SK-N-SH treated with all-trans-retinoic acid at 6 μM for 48 hours (cell line): ENCODE measurements around the gene SCD5.

Source experiments
- ATAC-seq: fragments of 200-7000 bp; cut with Tn5 transposase; 3 replicates; pipeline ENCODE4 v1.9.1; 2020; ENCODE audit warnings: mild to moderate bottlenecking, moderate library complexity
- ARNTL ChIP-seq: fragments of 450-650 bp; formaldehyde crosslinking; IDR thresholded peaks from 2 replicates; pipeline ENCODE4 v1.5.0; 2020; ENCODE audit warnings: low read depth, mild to moderate bottlenecking, moderate library complexity, borderline replicate concordance
- BACH2 ChIP-seq: fragments of 250-450 bp; sonication (Bioruptor Pico); IDR thresholded peaks from 2 replicates; pipeline ENCODE4 v1.9.0; 2021; ENCODE audit warnings: mild to moderate bottlenecking, borderline replicate concordance
- CREB5 ChIP-seq: fragments of 250-450 bp; sonication (Bioruptor Pico); IDR thresholded peaks from 2 replicates; pipeline ENCODE4 v1.5.1; 2020; ENCODE audit warnings: low read depth, mild to moderate bottlenecking, moderate library complexity
- CSDC2 ChIP-seq: fragments of 250-450 bp; sonication (Bioruptor Pico); IDR thresholded peaks from 2 replicates; pipeline ENCODE4 v1.5.0; 2020; ENCODE audit warnings: mild to moderate bottlenecking, moderate library complexity
- ESRRG ChIP-seq: fragments of 250-450 bp; sonication (Bioruptor Pico); IDR thresholded peaks from 2 replicates; pipeline ENCODE4 v1.6.1; 2021; ENCODE audit warnings: mild to moderate bottlenecking
- GLIS3 ChIP-seq: fragments of 250-450 bp; sonication (Bioruptor Pico); IDR thresholded peaks from 2 replicates; pipeline ENCODE4 v1.5.0; 2020; ENCODE audit warnings: mild to moderate bottlenecking, moderate library complexity
- OSR1 ChIP-seq: fragments of 250-450 bp; sonication (Bioruptor Pico); IDR thresholded peaks from 2 replicates; pipeline ENCODE4 v1.8.0; 2022; ENCODE audit warnings: moderate library complexity, mild to moderate bottlenecking, inconsistent platforms
- PATZ1 ChIP-seq: fragments of 250-450 bp; sonication (Bioruptor Pico); IDR thresholded peaks from 2 replicates; pipeline ENCODE4 v1.8.0; 2020; ENCODE audit warnings: mild to moderate bottlenecking, moderate library complexity, borderline replicate concordance
- RARB ChIP-seq: fragments of 250-450 bp; sonication (Bioruptor Pico); IDR thresholded peaks from 2 replicates; pipeline ENCODE4 v1.8.0; 2021; ENCODE audit warnings: mild to moderate bottlenecking, moderate library complexity
- SNAI2 ChIP-seq: fragments of 250-450 bp; sonication (Bioruptor Pico); IDR thresholded peaks from 2 replicates; pipeline ENCODE4 v1.5.0; 2020; ENCODE audit warnings: mild to moderate bottlenecking, moderate library complexity
- TCF4 ChIP-seq: fragments of 250-450 bp; sonication (Bioruptor Pico); IDR thresholded peaks from 2 replicates; pipeline ENCODE4 v1.8.0; 2021; ENCODE audit warnings: mild to moderate bottlenecking, moderate library complexity, borderline replicate concordance
- TOX ChIP-seq: fragments of 250-450 bp; sonication (Bioruptor Pico); IDR thresholded peaks from 2 replicates; pipeline ENCODE4 v1.8.0; 2021; ENCODE audit warnings: mild to moderate bottlenecking, moderate library complexity, borderline replicate concordance
- ZC3H10 ChIP-seq: fragments of 250-450 bp; sonication (Bioruptor Pico); IDR thresholded peaks from 2 replicates; pipeline ENCODE4 v1.5.1; 2021; ENCODE audit warnings: mild to moderate bottlenecking, moderate library complexity
- ZFP3 ChIP-seq: fragments of 250-450 bp; sonication (Bioruptor Pico); IDR thresholded peaks from 2 replicates; pipeline ENCODE4 v1.5.0; 2020; ENCODE audit warnings: mild to moderate bottlenecking, moderate library complexity
- ZFP30 ChIP-seq: fragments of 450-650 bp; formaldehyde crosslinking; IDR thresholded peaks from 2 replicates; pipeline ENCODE4 v1.5.0; 2022; ENCODE audit warnings: mild to moderate bottlenecking, moderate library complexity
- ZNF565 ChIP-seq: fragments of 450-650 bp; formaldehyde crosslinking; conservative IDR thresholded peaks from 2 replicates; pipeline ENCODE4 v1.5.0; 2020; ENCODE audit warnings: low read depth, mild to moderate bottlenecking, moderate library complexity
- ZNF8 ChIP-seq: fragments of 450-650 bp; formaldehyde crosslinking; IDR thresholded peaks from 2 replicates; pipeline ENCODE4 v1.5.0; 2020; ENCODE audit warnings: mild to moderate bottlenecking, moderate library complexity
- TF ChIP-seq, protein P1 (sequence below): fragments of 250-450 bp; sonication (Bioruptor Pico); IDR thresholded peaks from 2 replicates; pipeline ENCODE4 v1.5.1; 2021; ENCODE audit warnings: mild to moderate bottlenecking, moderate library complexity
- TF ChIP-seq, protein P2 (sequence below): fragments of 250-450 bp; sonication (Bioruptor Pico); IDR thresholded peaks from 2 replicates; pipeline ENCODE4 v1.5.0; 2020; ENCODE audit warnings: mild to moderate bottlenecking, moderate library complexity
- TF ChIP-seq, protein P3 (sequence below): fragments of 250-450 bp; sonication (Bioruptor Pico); IDR thresholded peaks from 2 replicates; pipeline ENCODE4 v1.8.0; 2021; ENCODE audit warnings: low read depth, mild to moderate bottlenecking, moderate library complexity, borderline replicate concordance

Gene SCD5

DNA sequence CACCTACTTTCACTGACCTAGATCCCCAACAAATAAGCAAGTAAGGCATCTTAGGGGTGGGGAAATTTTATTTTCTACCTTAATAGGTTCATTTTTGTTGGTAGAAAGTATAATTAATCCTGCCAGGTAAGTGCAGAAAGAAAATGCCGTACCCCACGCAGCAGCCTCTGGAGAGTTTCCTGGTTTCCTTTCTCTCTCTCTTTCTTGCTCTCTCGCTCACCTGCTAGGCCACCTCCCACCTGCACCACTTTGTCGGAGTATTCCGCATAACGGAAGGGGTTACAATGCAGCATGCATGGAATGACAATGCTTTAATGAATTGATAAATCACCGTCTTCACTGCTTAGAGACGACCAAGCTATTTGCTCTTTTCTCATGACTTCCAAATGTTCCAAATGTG lies 101.0 kb downstream of the SCD5 start:
- TF ChIP-seq, protein P1, sequence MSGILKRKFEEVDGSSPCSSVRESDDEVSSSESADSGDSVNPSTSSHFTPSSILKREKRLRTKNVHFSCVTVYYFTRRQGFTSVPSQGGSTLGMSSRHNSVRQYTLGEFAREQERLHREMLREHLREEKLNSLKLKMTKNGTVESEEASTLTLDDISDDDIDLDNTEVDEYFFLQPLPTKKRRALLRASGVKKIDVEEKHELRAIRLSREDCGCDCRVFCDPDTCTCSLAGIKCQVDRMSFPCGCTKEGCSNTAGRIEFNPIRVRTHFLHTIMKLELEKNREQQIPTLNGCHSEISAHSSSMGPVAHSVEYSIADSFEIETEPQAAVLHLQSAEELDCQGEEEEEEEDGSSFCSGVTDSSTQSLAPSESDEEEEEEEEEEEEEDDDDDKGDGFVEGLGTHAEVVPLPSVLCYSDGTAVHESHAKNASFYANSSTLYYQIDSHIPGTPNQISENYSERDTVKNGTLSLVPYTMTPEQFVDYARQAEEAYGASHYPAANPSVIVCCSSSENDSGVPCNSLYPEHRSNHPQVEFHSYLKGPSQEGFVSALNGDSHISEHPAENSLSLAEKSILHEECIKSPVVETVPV, result no peak
- no peak for TF ChIP-seq RARB (CRISPR knock-in tag)
- no peak for TF ChIP-seq TOX (CRISPR knock-in tag)
- TF ChIP-seq ZC3H10 (CRISPR knock-in tag), result no peak
- no peak for TF ChIP-seq ZFP3
- no peak for TF ChIP-seq SNAI2 (CRISPR knock-in tag)
- TF ChIP-seq, protein P2, sequence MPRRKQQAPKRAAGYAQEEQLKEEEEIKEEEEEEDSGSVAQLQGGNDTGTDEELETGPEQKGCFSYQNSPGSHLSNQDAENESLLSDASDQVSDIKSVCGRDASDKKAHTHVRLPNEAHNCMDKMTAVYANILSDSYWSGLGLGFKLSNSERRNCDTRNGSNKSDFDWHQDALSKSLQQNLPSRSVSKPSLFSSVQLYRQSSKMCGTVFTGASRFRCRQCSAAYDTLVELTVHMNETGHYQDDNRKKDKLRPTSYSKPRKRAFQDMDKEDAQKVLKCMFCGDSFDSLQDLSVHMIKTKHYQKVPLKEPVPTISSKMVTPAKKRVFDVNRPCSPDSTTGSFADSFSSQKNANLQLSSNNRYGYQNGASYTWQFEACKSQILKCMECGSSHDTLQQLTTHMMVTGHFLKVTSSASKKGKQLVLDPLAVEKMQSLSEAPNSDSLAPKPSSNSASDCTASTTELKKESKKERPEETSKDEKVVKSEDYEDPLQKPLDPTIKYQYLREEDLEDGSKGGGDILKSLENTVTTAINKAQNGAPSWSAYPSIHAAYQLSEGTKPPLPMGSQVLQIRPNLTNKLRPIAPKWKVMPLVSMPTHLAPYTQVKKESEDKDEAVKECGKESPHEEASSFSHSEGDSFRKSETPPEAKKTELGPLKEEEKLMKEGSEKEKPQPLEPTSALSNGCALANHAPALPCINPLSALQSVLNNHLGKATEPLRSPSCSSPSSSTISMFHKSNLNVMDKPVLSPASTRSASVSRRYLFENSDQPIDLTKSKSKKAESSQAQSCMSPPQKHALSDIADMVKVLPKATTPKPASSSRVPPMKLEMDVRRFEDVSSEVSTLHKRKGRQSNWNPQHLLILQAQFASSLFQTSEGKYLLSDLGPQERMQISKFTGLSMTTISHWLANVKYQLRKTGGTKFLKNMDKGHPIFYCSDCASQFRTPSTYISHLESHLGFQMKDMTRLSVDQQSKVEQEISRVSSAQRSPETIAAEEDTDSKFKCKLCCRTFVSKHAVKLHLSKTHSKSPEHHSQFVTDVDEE (CRISPR knock-in tag), result no peak
- TF ChIP-seq GLIS3 (CRISPR knock-in tag), result no peak
- no peak for TF ChIP-seq OSR1 (CRISPR knock-in tag)
- no peak for TF ChIP-seq CREB5 (CRISPR knock-in tag)
- no peak for TF ChIP-seq ZNF565 (CRISPR knock-in tag)
- no peak for TF ChIP-seq PATZ1 (CRISPR knock-in tag)
- TF ChIP-seq ZFP30 (CRISPR knock-in tag), result no peak
- no peak for TF ChIP-seq ESRRG (CRISPR knock-in tag)
- TF ChIP-seq ARNTL (CRISPR knock-in tag), result no peak
- no peak for TF ChIP-seq CSDC2 (CRISPR knock-in tag)
- TF ChIP-seq TCF4 (CRISPR knock-in tag), result no peak
- TF ChIP-seq BACH2 (CRISPR knock-in tag), result no peak
- TF ChIP-seq, protein P3, sequence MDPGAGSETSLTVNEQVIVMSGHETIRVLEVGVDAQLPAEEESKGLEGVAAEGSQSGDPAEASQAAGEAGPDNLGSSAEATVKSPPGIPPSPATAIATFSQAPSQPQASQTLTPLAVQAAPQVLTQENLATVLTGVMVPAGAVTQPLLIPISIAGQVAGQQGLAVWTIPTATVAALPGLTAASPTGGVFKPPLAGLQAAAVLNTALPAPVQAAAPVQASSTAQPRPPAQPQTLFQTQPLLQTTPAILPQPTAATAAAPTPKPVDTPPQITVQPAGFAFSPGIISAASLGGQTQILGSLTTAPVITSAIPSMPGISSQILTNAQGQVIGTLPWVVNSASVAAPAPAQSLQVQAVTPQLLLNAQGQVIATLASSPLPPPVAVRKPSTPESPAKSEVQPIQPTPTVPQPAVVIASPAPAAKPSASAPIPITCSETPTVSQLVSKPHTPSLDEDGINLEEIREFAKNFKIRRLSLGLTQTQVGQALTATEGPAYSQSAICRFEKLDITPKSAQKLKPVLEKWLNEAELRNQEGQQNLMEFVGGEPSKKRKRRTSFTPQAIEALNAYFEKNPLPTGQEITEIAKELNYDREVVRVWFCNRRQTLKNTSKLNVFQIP (CRISPR knock-in tag), result no peak
- TF ChIP-seq, all 23 proteins: peak for 0

GRCh38 chr4:82696117-82696860 lies 102.3 kb downstream of the SCD5 start:
- ATAC-seq, result no peak

More for the DNA sequence above, 101.0 kb downstream of the SCD5 start:
- no peak for ATAC-seq

More at GRCh38 chr4:82696117-82696860, 102.3 kb downstream of the SCD5 start:
- TF ChIP-seq, protein P3 (CRISPR knock-in tag), result no peak
- TF ChIP-seq CREB5 (CRISPR knock-in tag) (no peak), ESRRG (CRISPR knock-in tag) (no peak), ZNF8 (CRISPR knock-in tag) (no peak)
